Thoracic aorta (tissue), 2 donors: Measurements from ENCODE around the gene C10orf53. TPM values are rescaled to one million over a fixed set of nuclear protein-coding genes. Genes with fewer than 3 reads are reported as not detected.

Experiments
- ATAC-seq: fragments of 150-250 bp; one replicate; pipeline ENCODE4 v1.8.0; 2017; ENCODE audit warnings: low read depth; ENCODE audit not compliant: insufficient number of reproducible peaks, low FRiP score
- DNase-seq: peaks from one replicate; pipeline ENCODE4 v3.0.0-alpha.2; 2020; ENCODE audit warnings: low spot score
- H3K27ac ChIP-seq, 2 donors: fragments of 200-600 bp; sonication (generic); 1 replicate in 1 of 2; 2 replicates in 1 of 2; pipeline ENCODE4 v1.5.1; 2016; ENCODE audit warnings: mild to moderate bottlenecking in 2 of 2, moderate library complexity in 2 of 2
- H3K27me3 ChIP-seq: fragments of 200-600 bp; sonication (generic); replicated peaks from 2 replicates; pipeline ENCODE4 v1.6.0; 2016; ENCODE audit warnings: mild to moderate bottlenecking; ENCODE audit not compliant: insufficient read depth
- H3K36me3 ChIP-seq: fragments of 200-600 bp; sonication (generic); one replicate; pipeline ENCODE4 v1.5.1; 2016
- H3K4me1 ChIP-seq, 2 donors: fragments of 200-600 bp; sonication (generic); 1 replicate in 1 of 2; 2 replicates in 1 of 2; pipeline versions ENCODE4 v1.5.1 to v1.6.0; 2016; ENCODE audit warnings: low read depth in 2 of 2, mild to moderate bottlenecking in 1 of 2; ENCODE audit not compliant: control insufficient read depth in 1 of 2
- H3K4me3 ChIP-seq: fragments of 200-600 bp; sonication (generic); 2 replicates; pipeline ENCODE4 v1.5.1; 2016; ENCODE audit warnings: mild to moderate bottlenecking
- H3K9me3 ChIP-seq: fragments of 200-600 bp; sonication (generic); 2 replicates; pipeline ENCODE4 v1.5.1; 2016
- total RNA-seq, 2 donors: library from RNA; depleted of rRNA; stranded (reverse); fragments of >200 nt; gene quantifications; one replicate each; pipeline versions ENCODE4 v1.1.0 to v1.2.3, GENCODE V29; 2016
- TF ChIP-seq, protein P1 (sequence below): fragments of 200-600 bp; sonication (generic); IDR thresholded peaks from one replicate; pipeline ENCODE4 v1.5.1; 2019; ENCODE audit warnings: antibody characterized with exemption

C10orf53 gene
- total RNA-seq, 2 donors from 2014 or later = not detected

DNA sequence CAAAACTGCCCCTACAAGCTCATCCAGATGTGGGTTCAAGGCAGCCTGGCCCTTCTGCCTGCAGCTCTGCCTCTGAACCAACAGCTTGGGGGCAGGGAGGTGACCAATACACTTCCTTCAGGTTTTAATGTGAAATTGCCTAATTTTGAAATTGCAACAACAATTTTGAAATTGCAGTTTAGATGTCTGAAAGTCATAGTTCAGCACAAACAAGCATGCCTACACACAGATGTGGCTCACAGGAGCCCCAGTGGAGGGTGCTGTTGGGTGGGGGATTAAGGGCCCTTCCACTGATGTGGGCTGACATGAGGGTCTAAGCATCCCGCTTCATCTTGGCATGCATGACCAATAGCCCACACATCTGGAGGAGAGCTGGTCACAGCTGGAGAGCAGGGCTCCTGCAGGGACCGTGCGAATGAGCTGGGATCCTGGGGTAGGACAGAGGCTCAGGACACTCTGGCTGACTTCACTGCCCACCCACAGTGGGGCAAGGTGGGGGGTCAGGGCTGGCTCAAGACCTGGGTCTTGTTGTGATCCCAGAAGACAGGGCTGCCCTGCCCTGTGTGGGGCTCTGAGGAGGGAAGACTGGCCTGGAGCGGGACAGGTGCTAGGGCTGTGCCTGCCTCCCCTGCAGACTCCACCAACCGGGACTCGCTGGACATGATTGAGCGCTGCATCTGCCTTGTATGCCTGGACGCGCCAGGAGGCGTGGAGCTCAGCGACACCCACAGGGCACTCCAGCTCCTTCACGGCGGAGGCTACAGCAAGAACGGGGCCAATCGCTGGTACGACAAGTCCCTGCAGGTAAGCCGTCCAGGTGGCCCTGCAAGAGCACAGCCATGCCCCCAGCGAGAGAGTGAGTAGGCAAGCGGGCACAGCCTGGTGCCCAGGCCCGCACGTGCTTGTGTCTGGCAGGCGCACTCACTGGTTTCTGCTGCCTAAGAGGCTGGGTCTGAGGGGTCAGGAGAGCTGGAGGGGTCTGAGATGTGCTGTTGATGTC, 33.3 kb upstream of the C10orf53 start:
- Histone ChIP-seq H3K4me3 (no peak overlapping the region), H3K36me3 (no peaks in the 10 kb centered on the region), H3K27ac (no peak overlapping the region), H3K27me3 (peaks cover 3% of the 10 kb centered on the region), H3K9me3 (no peaks in the 10 kb centered on the region), H3K4me1 (no peaks in the 10 kb centered on the region)
- TF ChIP-seq, protein P1, sequence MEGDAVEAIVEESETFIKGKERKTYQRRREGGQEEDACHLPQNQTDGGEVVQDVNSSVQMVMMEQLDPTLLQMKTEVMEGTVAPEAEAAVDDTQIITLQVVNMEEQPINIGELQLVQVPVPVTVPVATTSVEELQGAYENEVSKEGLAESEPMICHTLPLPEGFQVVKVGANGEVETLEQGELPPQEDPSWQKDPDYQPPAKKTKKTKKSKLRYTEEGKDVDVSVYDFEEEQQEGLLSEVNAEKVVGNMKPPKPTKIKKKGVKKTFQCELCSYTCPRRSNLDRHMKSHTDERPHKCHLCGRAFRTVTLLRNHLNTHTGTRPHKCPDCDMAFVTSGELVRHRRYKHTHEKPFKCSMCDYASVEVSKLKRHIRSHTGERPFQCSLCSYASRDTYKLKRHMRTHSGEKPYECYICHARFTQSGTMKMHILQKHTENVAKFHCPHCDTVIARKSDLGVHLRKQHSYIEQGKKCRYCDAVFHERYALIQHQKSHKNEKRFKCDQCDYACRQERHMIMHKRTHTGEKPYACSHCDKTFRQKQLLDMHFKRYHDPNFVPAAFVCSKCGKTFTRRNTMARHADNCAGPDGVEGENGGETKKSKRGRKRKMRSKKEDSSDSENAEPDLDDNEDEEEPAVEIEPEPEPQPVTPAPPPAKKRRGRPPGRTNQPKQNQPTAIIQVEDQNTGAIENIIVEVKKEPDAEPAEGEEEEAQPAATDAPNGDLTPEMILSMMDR = no peak
- ATAC-seq (no peak), DNase-seq (no peak)

DNA sequence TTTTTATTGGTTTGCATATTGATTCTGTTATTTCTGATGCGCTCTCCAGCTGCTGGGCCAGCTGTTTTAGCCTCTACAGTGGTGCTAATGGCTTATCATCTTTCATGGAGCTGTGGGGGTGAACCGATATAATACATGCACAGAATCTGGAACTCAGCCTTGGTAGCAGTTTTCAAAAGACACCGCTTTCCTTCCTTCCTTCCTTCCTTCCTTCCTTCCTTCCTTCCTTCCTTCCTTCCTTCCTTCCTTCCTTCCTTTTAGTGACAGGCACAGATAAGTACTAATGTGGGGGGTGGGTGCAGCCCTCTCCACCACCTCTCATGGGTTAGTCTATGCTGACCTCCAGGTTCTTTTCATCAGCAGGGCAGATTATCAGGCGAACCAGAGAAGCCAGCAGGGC, 31.9 kb upstream of the C10orf53 start:
- no peaks in the 10 kb centered on the region for H3K9me3 ChIP-seq
- ATAC-seq = no peak
- H3K27me3 ChIP-seq = peaks cover 3% of the 10 kb centered on the region
- no peaks in the 10 kb centered on the region for H3K4me1 ChIP-seq
- TF ChIP-seq, protein P1 = no peak
- H3K27ac ChIP-seq = no peak overlapping the region
- DNase-seq = no peak
- no peak overlapping the region for H3K4me3 ChIP-seq
- H3K36me3 ChIP-seq = no peaks in the 10 kb centered on the region

DNA sequence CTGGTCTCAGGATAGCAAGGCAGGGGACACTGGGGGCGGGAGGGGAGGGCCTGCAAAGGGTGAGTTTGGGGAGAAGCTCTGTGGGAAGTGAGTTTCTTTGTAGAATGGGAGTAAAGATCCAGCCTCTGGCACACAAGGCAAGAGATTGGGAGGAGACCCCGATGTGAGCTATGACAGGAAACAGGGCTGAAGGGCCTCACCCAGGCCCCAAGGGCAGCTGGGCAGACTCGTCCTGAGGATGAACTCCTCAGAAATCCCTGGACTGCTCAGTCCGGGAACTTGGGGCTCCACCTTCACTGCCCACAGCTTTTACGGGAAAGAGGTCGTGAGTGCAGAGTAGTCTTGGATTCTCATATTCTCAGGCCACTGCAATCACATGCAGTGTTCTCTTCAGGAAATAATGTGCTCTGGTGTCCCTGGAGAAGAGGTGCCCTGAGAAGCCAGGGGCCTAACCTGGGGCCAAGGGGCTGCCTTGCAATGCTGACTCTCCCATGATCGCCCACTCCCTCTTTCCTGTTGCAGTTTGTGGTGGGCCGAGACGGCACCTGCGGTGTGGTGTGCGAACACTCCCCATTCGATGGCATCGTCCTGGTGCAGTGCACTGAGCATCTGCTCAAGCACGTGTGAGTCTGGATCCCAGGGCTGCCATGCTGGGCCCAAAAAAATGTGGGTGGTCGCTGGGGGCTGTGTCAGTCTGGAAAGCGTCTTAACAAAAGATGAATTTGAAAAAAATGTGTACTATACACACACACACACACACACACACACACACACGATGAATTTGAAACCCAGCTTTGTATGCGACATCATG, 31.3 kb upstream of the C10orf53 start:
- TF ChIP-seq, protein P1 = no peak
- DNase-seq = no peak
- H3K9me3 ChIP-seq = no peaks in the 10 kb centered on the region
- H3K27ac ChIP-seq = no peak overlapping the region
- H3K27me3 ChIP-seq = peaks cover 3% of the 10 kb centered on the region
- H3K4me3 ChIP-seq = no peak overlapping the region
- no peaks in the 10 kb centered on the region for H3K36me3 ChIP-seq
- H3K4me1 ChIP-seq = no peaks in the 10 kb centered on the region
- ATAC-seq = no peak

DNA sequence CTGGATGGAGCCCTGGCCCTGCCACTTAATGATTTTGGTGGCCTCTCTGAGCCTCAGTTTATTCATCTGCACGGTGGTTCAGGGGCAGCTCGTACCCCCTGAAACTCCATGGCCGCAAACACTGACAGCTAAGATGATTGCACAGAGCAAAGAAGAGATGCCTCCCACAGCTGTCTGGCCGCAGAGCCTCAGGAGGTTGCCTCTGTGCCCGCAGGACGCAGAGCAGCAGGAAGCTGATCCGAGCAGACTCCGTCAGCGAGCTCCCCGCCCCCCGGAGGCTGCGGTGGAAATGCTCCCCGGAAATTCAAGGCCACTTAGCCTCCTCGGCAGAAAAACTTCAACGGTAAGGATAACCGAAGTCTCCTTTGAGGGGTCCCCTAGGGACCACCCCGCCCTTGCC, 30.2 kb upstream of the C10orf53 start:
- ATAC-seq (no peak), DNase-seq (no peak)
- Histone ChIP-seq H3K36me3 (no peaks in the 10 kb centered on the region), H3K9me3 (no peaks in the 10 kb centered on the region), H3K4me3 (no peak overlapping the region), H3K27me3 (peaks cover 3% of the 10 kb centered on the region), H3K4me1 (no peaks in the 10 kb centered on the region), H3K27ac (no peak overlapping the region)
- TF ChIP-seq, protein P1 = no peak
